GM12864 (cell line): Measurements from ENCODE around the gene PTK6.

Experiments
- DNase-seq: peaks from one replicate; pipeline ENCODE4 v3.0.0-alpha.2; 2011; ENCODE audit warnings: low read depth
- H3K4me3 ChIP-seq: 2 replicates; pipeline ENCODE4 v1.5.1; 2011; ENCODE audit warnings: mild to moderate bottlenecking, low read depth, low read length, control low read depth
- CTCF ChIP-seq: IDR thresholded peaks from 2 replicates; pipeline ENCODE4 v1.5.1; 2011; ENCODE audit warnings: low read depth, mild to moderate bottlenecking, moderate library complexity, low read length, control low read depth, inconsistent platforms; ENCODE audit errors: missing control alignments

The PTK6 gene

DNA sequence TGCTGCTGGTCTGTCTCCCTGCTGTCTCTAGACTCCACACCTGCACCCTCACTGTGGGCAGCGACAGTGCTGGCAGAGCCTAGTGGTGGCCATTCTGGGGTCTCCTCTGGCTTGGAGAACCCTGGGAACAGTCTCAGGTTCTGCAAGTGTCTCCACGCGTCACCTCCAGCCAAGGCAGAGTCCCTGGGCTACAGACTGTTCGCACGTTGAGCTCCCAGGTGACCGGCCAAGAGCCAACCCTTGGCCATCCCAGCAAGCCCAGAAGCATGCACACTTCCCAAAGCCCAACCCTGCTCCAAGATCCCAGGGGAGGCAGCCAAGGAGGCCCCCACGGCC, 43.1 kb downstream of the PTK6 start:
- no peak for DNase-seq
- no peak overlapping the region for H3K4me3 ChIP-seq

DNA sequence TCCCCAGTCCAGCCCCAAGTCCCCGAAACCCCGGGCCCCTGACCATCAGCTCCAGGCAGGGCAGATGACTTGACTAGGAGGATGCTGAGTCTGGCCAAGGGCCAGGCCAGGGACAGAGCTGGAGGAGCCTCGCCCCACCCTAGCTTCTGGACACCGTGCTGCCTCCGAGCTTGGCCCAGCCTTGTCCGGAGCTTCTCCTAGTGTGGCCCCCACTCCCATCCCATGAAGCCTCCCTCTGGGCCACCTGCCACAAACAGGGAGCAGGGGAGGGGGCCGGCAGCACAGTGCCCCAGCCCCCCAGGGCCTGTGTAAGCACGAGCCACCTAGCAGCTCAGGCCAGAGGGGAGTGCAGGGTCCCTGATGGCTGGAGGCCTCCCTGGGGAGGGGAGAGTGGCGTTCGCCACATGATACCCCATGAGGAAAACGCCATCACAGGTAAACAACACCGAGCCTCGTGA, 43.6 kb downstream of the PTK6 start:
- no peak for DNase-seq
- TF ChIP-seq CTCF = no peak
- H3K4me3 ChIP-seq = no peak overlapping the region

More for the DNA sequence above, 43.1 kb downstream of the PTK6 start:
- no peak for TF ChIP-seq CTCF

- no peak for DNase-seq
- no peak for TF ChIP-seq CTCF
- H3K4me3 ChIP-seq = no peak overlapping the region
These were observed 44.2 kb downstream of the PTK6 start for GRCh38 chr20:63492982-63493381.

- TF ChIP-seq CTCF = no peak
- no peak for DNase-seq
- no peak overlapping the region for H3K4me3 ChIP-seq
These were observed 44.7 kb downstream of the PTK6 start for GRCh38 chr20:63492518-63492917.

DNA sequence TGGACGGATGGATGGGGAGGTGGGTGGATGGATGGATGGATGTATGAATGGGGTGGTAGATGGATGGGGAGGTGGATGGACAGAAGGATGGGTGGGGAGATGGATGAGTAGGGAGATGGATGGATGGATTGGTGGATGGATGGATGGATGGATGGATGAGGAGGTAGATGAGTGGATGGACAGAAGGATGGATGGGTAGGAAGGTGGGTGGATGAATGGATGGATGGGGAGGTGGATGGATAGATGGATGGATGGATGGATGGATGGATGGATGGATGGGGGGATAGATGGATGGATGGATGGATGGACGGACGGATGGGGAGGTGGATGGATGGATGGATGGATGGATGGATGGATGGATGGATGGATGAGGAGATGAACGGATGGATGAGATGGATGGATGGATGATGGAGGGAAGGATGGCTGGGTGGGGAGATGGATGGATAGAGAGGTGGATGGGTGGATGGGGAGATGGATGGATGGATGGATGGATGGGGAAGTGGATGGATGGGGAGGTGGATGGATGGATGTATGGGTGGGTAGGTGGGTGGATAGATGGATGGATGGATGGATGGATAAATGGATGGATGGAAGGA, 45.4 kb downstream of the PTK6 start:
- no peak for TF ChIP-seq CTCF
- H3K4me3 ChIP-seq = no peak overlapping the region
- no peak for DNase-seq

GRCh38 chr20:63491078-63491477, 46.1 kb downstream of the PTK6 start:
- no peak for DNase-seq
- no peak for TF ChIP-seq CTCF
- H3K4me3 ChIP-seq = no peak overlapping the region

DNA sequence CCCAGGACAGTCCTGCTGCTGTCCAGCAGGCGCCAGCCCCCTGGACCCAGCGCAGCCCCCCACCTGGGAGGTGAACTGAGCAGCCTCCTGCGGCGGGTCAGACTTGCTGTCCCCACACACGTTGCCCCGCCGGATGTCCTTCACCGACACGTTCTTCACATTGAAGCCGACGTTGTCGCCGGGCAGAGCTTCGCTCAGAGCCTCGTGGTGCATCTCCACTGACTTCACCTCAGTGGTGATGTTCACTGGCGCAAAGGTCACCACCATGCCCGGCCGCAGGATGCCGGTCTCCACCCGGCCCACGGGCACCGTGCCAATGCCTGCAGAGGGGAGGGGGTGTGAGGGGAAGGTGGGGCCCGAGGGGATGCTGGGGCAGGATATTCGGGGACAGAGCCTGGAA, 46.8 kb downstream of the PTK6 start:
- TF ChIP-seq CTCF = no peak
- H3K4me3 ChIP-seq = no peak overlapping the region
- DNase-seq = no peak
